BE2C (cell line): ENCODE results near the gene RBP2.
"Not testable (repeated sequence)": the region's sequence is repeated elsewhere in the genome, so short reads cannot be mapped to it uniquely, and the experiment has no call there.

ENCODE experiments used
- DNase-seq: peaks from one replicate; pipeline ENCODE4 v3.0.0-alpha.2; 2020
- H3K27me3 ChIP-seq: fragments of 250-450 bp; sonication (Bioruptor Pico); 2 replicates; pipeline ENCODE4 v1.5.1; 2020; ENCODE audit warnings: mild to moderate bottlenecking
- H3K36me3 ChIP-seq: fragments of 250-450 bp; sonication (Bioruptor Pico); 2 replicates; pipeline ENCODE4 v1.5.1; 2020; ENCODE audit warnings: mild to moderate bottlenecking
- H3K4me1 ChIP-seq: fragments of 250-450 bp; sonication (Bioruptor Pico); 2 replicates; pipeline ENCODE4 v1.5.1; 2020
- H3K4me3 ChIP-seq: 2 replicates; pipeline ENCODE4 v1.5.1; 2011; ENCODE audit warnings: low read depth, low read length
- H3K9me3 ChIP-seq: fragments of 250-450 bp; sonication (Bioruptor Pico); 2 replicates; pipeline ENCODE4 v1.5.1; 2020
- CTCF ChIP-seq: IDR thresholded peaks from 2 replicates; pipeline ENCODE4 v1.5.1; 2012; ENCODE audit warnings: mild to moderate bottlenecking, low read depth, low read length

Gene RBP2

GRCh38 chr3:139423232-139423631 is 53.1 kb downstream of the RBP2 start:
- H3K9me3 ChIP-seq: no peaks in the 10 kb centered on the region
- no peaks in the 10 kb centered on the region for H3K4me1 ChIP-seq
- H3K4me3 ChIP-seq: no peak overlapping the region
- no peaks in the 10 kb centered on the region for H3K36me3 ChIP-seq
- no peak for TF ChIP-seq CTCF
- no peaks in the 10 kb centered on the region for H3K27me3 ChIP-seq
- no peak for DNase-seq

- DNase-seq: no peak
- H3K9me3 ChIP-seq: no peaks in the 10 kb centered on the region
- no peaks in the 10 kb centered on the region for H3K4me1 ChIP-seq
- no peaks in the 10 kb centered on the region for H3K36me3 ChIP-seq
- TF ChIP-seq CTCF: no peak
- no peaks in the 10 kb centered on the region for H3K27me3 ChIP-seq
- H3K4me3 ChIP-seq: no peak overlapping the region
These were observed 54.9 kb downstream of the RBP2 start for GRCh38 chr3:139421460-139421859.

- Histone ChIP-seq H3K27me3 (no peaks in the 10 kb centered on the region), H3K4me1 (no peaks in the 10 kb centered on the region), H3K4me3 (no peak overlapping the region), H3K9me3 (no peaks in the 10 kb centered on the region), H3K36me3 (no peaks in the 10 kb centered on the region)
- no peak for TF ChIP-seq CTCF
- DNase-seq: no peak
These were observed 55.3 kb downstream of the RBP2 start for GRCh38 chr3:139421040-139421439.

GRCh38 chr3:139418144-139418543 is 58.2 kb downstream of the RBP2 start:
- no peaks in the 10 kb centered on the region for H3K4me1 ChIP-seq
- no peak overlapping the region for H3K4me3 ChIP-seq
- H3K27me3 ChIP-seq: no peaks in the 10 kb centered on the region
- no peak for TF ChIP-seq CTCF
- no peak for DNase-seq
- H3K36me3 ChIP-seq: no peaks in the 10 kb centered on the region
- H3K9me3 ChIP-seq: no peaks in the 10 kb centered on the region

GRCh38 chr3:139416275-139416674 is 60.0 kb downstream of the RBP2 start:
- H3K9me3 ChIP-seq: no peaks in the 10 kb centered on the region
- no peak for TF ChIP-seq CTCF
- H3K4me1 ChIP-seq: no peaks in the 10 kb centered on the region
- H3K27me3 ChIP-seq: no peaks in the 10 kb centered on the region
- no peaks in the 10 kb centered on the region for H3K36me3 ChIP-seq
- DNase-seq: no peak
- no peak overlapping the region for H3K4me3 ChIP-seq

- DNase-seq: no peak
- H3K27me3 ChIP-seq: no peaks in the 10 kb centered on the region
- no peak for TF ChIP-seq CTCF
- no peak overlapping the region for H3K4me3 ChIP-seq
- no peaks in the 10 kb centered on the region for H3K4me1 ChIP-seq
- no peaks in the 10 kb centered on the region for H3K9me3 ChIP-seq
- H3K36me3 ChIP-seq: no peaks in the 10 kb centered on the region
These were observed 61.6 kb downstream of the RBP2 start for GRCh38 chr3:139414608-139415224.

- not testable (repeated sequence) for H3K9me3 ChIP-seq, DNase-seq, H3K4me3 ChIP-seq, H3K4me1 ChIP-seq, H3K36me3 ChIP-seq, H3K27me3 ChIP-seq
These were observed 63.4 kb downstream of the RBP2 start for GRCh38 chr3:139412891-139413290.
